ENCODE data around the gene SLC16A8.

SLC16A8 gene

DNA sequence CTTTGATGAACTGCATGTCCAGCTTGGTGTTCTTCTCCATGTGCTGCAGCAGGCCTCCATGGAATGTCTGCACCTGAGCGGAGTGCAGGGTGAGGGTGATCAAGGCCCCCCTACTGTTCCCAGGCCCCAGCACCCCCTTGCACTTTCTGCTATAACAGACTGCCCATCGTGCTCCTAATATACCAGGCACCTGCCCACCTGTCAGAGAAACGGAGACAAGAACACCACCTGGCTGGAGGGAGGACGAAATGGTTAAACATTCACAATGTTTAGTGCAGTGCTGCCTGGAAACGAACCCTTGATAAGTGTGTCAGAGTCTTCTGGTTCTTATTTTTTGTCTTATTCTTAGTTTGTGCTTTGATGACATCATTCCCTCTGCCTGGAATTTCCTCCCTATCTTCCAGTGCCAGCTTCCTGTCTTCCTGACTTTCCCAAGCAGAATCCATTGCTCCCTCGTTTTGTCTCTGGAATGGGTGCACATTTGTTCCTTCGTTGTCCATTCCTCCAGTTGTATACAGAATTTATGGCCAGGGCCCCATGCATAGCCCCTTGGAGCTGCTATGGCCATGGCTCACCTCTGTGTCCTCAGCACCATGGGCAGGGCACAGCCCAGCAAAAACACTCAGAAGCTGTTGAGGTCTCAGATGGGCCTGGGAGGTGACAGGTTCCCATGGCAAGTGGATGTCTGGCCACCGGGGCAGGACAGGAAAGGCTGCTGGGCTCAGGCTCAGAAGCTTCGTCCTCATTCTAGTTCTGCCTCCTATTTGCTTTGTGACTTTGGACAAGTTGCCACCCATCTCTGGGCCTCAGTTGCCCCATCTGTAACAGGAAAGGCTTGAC lies 14.6 kb upstream of the SLC16A8 start:
- no peak overlapping the region for H3K27ac ChIP-seq (ENCODE audit: extremely low read depth, low read depth, low read length)
- no peaks in the 10 kb centered on the region; the same call in 1 of the 2 replicates for H3K4me1 ChIP-seq (ENCODE audit: control insufficient read depth, insufficient read depth, low read length)
- H3K9me3 ChIP-seq (ENCODE audit: control insufficient read depth, insufficient read depth, low read depth, low read length): no peaks in the 10 kb centered on the region
- POLR2A ChIA-PET: interaction anchor here (1.6 kb wide), 1 partner anchor 18 kb away, joined by 4 read pairs; no protein-coding TSS in a partner anchor
- H3K36me3 ChIP-seq (ENCODE audit: control insufficient read depth in 2 of 2, insufficient read depth in 1 of 2, low read length in 2 of 2): no peaks in the 10 kb centered on the region
- CTCF ChIA-PET: interaction anchor here (0.7 to 4.0 kb wide), 7 partner anchors 16 to 75 kb away, joined by 3 to 25 read pairs (median 3); no protein-coding TSS in a partner anchor
- no peak for TF ChIP-seq OVOL3 (tag by site-specific recombination; IDR thresholded peaks at IDR 0.05)
- TF ChIP-seq ATF2 (tag by site-specific recombination; IDR thresholded peaks at IDR 0.05; ENCODE audit: low read depth): peak; percentile 85
- peak; percentile 47; the same call in 1 of the 2 replicates for TF ChIP-seq ZNF629 (tag by site-specific recombination; IDR thresholded peaks at IDR 0.05)
- no peak overlapping the region for H3K4me3 ChIP-seq (ENCODE audit: low read depth, low read length)

DNA sequence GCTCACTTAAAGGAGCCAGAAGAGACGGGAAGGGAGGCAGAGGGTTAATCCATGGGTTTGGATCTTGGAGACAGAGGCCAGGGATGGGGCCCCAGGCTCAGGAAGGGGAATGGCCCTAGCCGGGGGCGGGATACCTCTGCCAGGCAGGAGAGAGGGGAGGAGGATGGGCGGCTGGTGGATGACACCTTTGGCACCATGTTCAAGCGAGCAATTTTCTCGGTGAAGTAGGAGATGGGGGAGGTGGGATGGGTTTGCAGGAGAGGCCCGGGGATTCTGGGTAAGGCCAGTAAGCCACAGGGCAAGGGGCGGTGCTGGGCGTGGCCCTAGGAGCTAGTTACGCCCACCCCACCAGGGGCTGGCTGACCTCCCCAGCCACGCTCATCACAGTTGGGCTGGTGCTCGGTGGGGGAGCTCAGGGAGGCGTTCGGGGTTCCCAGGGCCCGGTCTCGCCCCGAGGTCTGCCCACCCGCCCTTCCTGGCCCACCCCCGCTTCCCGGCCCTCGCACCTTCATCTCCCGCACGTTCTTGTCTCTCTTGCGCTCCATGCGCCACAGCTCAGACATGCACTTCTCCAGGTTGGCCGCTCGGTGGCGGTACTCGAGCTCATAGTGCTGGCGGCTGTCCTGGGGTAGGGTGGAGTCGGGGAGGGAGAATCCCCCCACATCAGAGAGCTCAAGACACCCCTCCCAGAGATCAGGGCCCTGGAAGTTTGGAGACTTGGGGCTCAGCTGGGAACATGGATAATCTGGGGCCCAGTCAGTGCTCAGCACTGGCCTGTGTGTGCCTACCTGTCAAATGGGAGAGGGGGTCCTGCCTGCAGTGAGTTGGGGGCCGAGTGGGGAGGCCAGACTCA lies 13.8 kb upstream of the SLC16A8 start:
- no peak overlapping the region for H3K27ac ChIP-seq (ENCODE audit: extremely low read depth, low read depth, low read length)
- no peaks in the 10 kb centered on the region; the same call in 1 of the 2 replicates for H3K4me1 ChIP-seq (ENCODE audit: control insufficient read depth, insufficient read depth, low read length)
- H3K36me3 ChIP-seq (ENCODE audit: control insufficient read depth in 2 of 2, insufficient read depth in 1 of 2, low read length in 2 of 2): no peaks in the 10 kb centered on the region
- no peak overlapping the region for H3K4me3 ChIP-seq (ENCODE audit: low read depth, low read length)
- ChIA-PET CTCF (interaction anchor here (0.6 to 2.0 kb wide), 9 partner anchors 10 to 618 kb away, joined by 3 to 12 read pairs (median 3); no protein-coding TSS in a partner anchor), POLR2A (interaction anchor here (1.6 kb wide), 1 partner anchor 17 kb away, joined by 4 read pairs; no protein-coding TSS in a partner anchor)
- no peaks in the 10 kb centered on the region for H3K9me3 ChIP-seq (ENCODE audit: control insufficient read depth, insufficient read depth, low read depth, low read length)
- peak; percentile 40 for TF ChIP-seq SP3 (tag by site-specific recombination; IDR thresholded peaks at IDR 0.05)
- TF ChIP-seq KLF17 (tag by site-specific recombination; IDR thresholded peaks at IDR 0.05): 0 out of 2 replicates have a peak, but pooled peaks have one; percentile 27
- TF ChIP-seq KLF9 (tag by site-specific recombination; IDR thresholded peaks at IDR 0.05; ENCODE audit: low read depth): peak; percentile 38; the same call in 1 of the 2 replicates
- TF ChIP-seq ZNF394 (tag by site-specific recombination; IDR thresholded peaks at IDR 0.05; ENCODE audit: borderline replicate concordance): no peak
- no peak for TF ChIP-seq ZNF184 (tag by site-specific recombination; IDR thresholded peaks at IDR 0.05)
- peak; percentile 45; the same call in 1 of the 2 replicates for TF ChIP-seq EGR2 (tag by site-specific recombination; IDR thresholded peaks at IDR 0.05; ENCODE audit: low read depth)
- 0 out of 2 replicates have a peak, but pooled peaks have one; percentile 8 for TF ChIP-seq GLIS1 (tag by site-specific recombination; IDR thresholded peaks at IDR 0.05)
- TF ChIP-seq ZNF768 (tag by site-specific recombination; IDR thresholded peaks at IDR 0.05): no peak
- TF ChIP-seq KLF1 (tag by site-specific recombination; IDR thresholded peaks at IDR 0.05): peak; percentile 90
- no peak for TF ChIP-seq ZNF324 (tag by site-specific recombination; IDR thresholded peaks at IDR 0.05)
- peak; percentile 43 for TF ChIP-seq SP2 (tag by site-specific recombination; IDR thresholded peaks at IDR 0.05)
- TF ChIP-seq ZNF114 (tag by site-specific recombination; IDR thresholded peaks at IDR 0.05): no peak
- TF ChIP-seq ZFHX2 (tag by site-specific recombination; conservative IDR thresholded peaks at IDR 0.05): peak; percentile 35; the same call in 1 of the 2 replicates
- TF ChIP-seq ZNF398 (tag by site-specific recombination; IDR thresholded peaks at IDR 0.05): no peak

Data from HEK293 (cell line).